Neural progenitor cell (in vitro differentiated cells): ENCODE measurements around the gene CCDC93.

Experiments used
- CTCF ChIP-seq: fragments of 200-600 bp; sonication (generic); IDR thresholded peaks from 2 replicates; pipeline ENCODE4 v1.5.1; 2017; ENCODE audit warnings: antibody characterized with exemption, mild to moderate bottlenecking
- EZH2 ChIP-seq: fragments of 200-600 bp; sonication (generic); IDR thresholded peaks from 2 replicates; pipeline ENCODE4 v1.6.1; 2017; ENCODE audit warnings: antibody characterized with exemption, mild to moderate bottlenecking, moderate library complexity
- EZH2phosphoT487 ChIP-seq: fragments of 200-600 bp; sonication (generic); IDR thresholded peaks from 2 replicates; pipeline ENCODE4 v1.6.1; 2017; ENCODE audit warnings: antibody characterized with exemption

GRCh38 chr2:117952701-117953100 lies 61.2 kb downstream of the CCDC93 start:
- TF ChIP-seq CTCF (no peak), EZH2 (no peak), EZH2phosphoT487 (no peak)
